Keratinocyte (primary cell): ENCODE data around the gene MADD.

Experiments
- EZH2 ChIP-seq: IDR thresholded peaks from one replicate; pipeline ENCODE4 v1.6.1; 2012; ENCODE audit warnings: inconsistent platforms, mild to moderate bottlenecking, low read length, moderate library complexity
- TF ChIP-seq, protein P1 (sequence below), 3 experiments: IDR thresholded peaks in 1 of 3; conservative IDR thresholded peaks in 1 of 3; optimal IDR thresholded peaks in 1 of 3; 2 replicates in 2 of 3; 3 replicates in 1 of 3; pipeline versions ENCODE3 to v1.5.1; 2011; ENCODE audit warnings: low read length in 3 of 3, mild to moderate bottlenecking in 3 of 3, moderate library complexity in 2 of 3, control low read depth in 1 of 3, inconsistent platforms in 1 of 3; ENCODE audit not compliant: insufficient read depth in 2 of 3; ENCODE audit errors: extremely low read depth in 1 of 3

DNA sequence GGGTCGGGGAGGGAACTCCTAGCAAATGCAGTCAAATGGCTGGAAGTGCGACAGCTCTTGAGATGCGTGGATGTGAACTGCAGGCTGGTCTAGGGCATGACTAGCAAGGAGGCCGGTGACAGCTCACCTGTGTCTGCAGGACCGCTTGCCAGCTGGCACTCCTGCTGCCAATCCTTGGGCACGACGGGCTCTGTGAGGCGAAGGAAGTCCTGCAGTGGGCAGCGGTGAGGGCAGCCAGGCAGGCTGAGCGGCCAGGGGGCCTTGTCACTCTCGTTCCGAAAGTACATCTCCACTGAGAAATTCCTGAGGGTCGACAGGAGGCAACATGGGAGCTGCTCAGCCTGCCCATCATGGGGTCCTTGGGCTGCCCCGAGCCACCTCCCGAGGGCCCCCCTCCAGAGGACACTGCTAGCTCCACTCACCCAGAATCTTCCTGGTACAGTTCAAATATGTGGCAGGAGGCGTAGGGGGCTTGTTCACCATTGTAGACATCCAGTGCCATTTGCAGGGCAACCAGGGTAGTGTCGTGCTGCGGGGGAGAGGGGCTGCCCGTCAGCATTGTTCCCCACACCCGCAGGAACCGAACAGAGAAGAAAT lies 27.2 kb upstream of the MADD start:
- TF ChIP-seq, protein P1, sequence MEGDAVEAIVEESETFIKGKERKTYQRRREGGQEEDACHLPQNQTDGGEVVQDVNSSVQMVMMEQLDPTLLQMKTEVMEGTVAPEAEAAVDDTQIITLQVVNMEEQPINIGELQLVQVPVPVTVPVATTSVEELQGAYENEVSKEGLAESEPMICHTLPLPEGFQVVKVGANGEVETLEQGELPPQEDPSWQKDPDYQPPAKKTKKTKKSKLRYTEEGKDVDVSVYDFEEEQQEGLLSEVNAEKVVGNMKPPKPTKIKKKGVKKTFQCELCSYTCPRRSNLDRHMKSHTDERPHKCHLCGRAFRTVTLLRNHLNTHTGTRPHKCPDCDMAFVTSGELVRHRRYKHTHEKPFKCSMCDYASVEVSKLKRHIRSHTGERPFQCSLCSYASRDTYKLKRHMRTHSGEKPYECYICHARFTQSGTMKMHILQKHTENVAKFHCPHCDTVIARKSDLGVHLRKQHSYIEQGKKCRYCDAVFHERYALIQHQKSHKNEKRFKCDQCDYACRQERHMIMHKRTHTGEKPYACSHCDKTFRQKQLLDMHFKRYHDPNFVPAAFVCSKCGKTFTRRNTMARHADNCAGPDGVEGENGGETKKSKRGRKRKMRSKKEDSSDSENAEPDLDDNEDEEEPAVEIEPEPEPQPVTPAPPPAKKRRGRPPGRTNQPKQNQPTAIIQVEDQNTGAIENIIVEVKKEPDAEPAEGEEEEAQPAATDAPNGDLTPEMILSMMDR (optimal IDR thresholded peaks at IDR 0.05 in 1 of 3, IDR thresholded peaks at IDR 0.05 in 1 of 3, conservative IDR thresholded peaks at IDR 0.05 in 1 of 3; ENCODE audit: extremely low read depth in 1 of 3, insufficient read depth in 2 of 3, low read length in 3 of 3) = no peak
- no peak for TF ChIP-seq EZH2
